HepG2 (cell line): Measurements from ENCODE around the gene OPA3. TPM values are rescaled to one million over a fixed set of nuclear protein-coding genes. Genes with fewer than 3 reads are reported as not detected.

Experiments
- ATAC-seq: fragments of 200-7000 bp; cut with Tn5 transposase; 3 replicates; pipeline ENCODE4 v1.9.1; 2020; ENCODE audit warnings: mild to moderate bottlenecking, moderate library complexity
- BruUV-seq: library from RNA; stranded (reverse); fragments of 400-500 nt; replicated peaks from 2 replicates; lab custom pipeline; 2021; lab: Mats Ljungman, UMichigan
- CTCF ChIA-PET: fragments of 300-600 bp; formaldehyde crosslinking; extraction: SDS; loops from one replicate; lab custom pipeline; 2021; ENCODE audit warnings: low total read pairs, inconsistent platforms, low intra/inter-chr PET ratio; lab: Yijun Ruan, JAX
- POLR2A ChIA-PET: fragments of 350-600 bp; sonication (Branson Sonifier 250); formaldehyde crosslinking; loops from one replicate; lab custom pipeline; 2020; ENCODE audit warnings: antibody characterized with exemption, inconsistent platforms; lab: Yijun Ruan, JAX
- DNase-seq: peaks from one replicate; pipeline ENCODE4 v3.0.0-alpha.2; 2015; ENCODE audit warnings: low spot score
- FAIRE-seq: peaks from 3 replicates; lab custom pipeline; 2011; peaks lifted over from hg19 to GRCh38; lab: Jason Lieb, UNC
- H2AFZ ChIP-seq: one replicate; pipeline ENCODE4 v1.6.1; 2011; ENCODE audit warnings: low read length, inconsistent platforms
- H3K27ac ChIP-seq: fragments of 300-600 bp; 3 replicates; pipeline ENCODE4 v1.8.0; 2011; ENCODE audit warnings: mixed run types, mild to moderate bottlenecking, mixed read lengths, low read length, inconsistent platforms; ENCODE audit not compliant: insufficient read depth; ENCODE audit errors: extremely low read length
- H3K27me3 ChIP-seq, 2 experiments: fragments of 200-600 bp in 1 of 2; 2 replicates in 1 of 2; 3 replicates in 1 of 2; pipeline versions ENCODE4 v1.6.0 to v1.8.0; 2011; ENCODE audit warnings: low read length in 2 of 2, mild to moderate bottlenecking in 2 of 2, moderate library complexity in 2 of 2, inconsistent platforms in 1 of 2; ENCODE audit not compliant: insufficient read depth in 2 of 2, control insufficient read depth in 1 of 2
- H3K36me3 ChIP-seq, 2 experiments: fragments of 200-600 bp in 1 of 2; replicated peaks in 1 of 2; 2 replicates in 1 of 2; 3 replicates in 1 of 2; pipeline versions ENCODE4 v1.5.1 to v1.8.0; 2011; ENCODE audit warnings: low read length in 2 of 2, inconsistent platforms in 1 of 2; ENCODE audit not compliant: insufficient read depth in 2 of 2, control insufficient read depth in 1 of 2
- H3K4me1 ChIP-seq: 2 replicates; pipeline ENCODE4 v1.5.1; 2012; ENCODE audit warnings: low read length, inconsistent platforms; ENCODE audit not compliant: insufficient read depth
- H3K4me2 ChIP-seq: 2 replicates; pipeline ENCODE4 v1.6.0; 2011; ENCODE audit warnings: low read depth, low read length, inconsistent platforms
- H3K4me3 ChIP-seq, 3 experiments: fragments of 200-600 bp in 1 of 3; sonication (generic), shearing (Covaris generic) in 1 of 3; replicated peaks in 1 of 3; 2 replicates each; pipeline ENCODE4 v1.5.1; 2011 to 2016; ENCODE audit warnings: low read length in 3 of 3, inconsistent platforms in 2 of 3, low read depth in 2 of 3, mild to moderate bottlenecking in 2 of 3, control low read depth in 1 of 3, mixed read lengths in 1 of 3; ENCODE audit not compliant: insufficient read depth in 1 of 3
- H3K79me2 ChIP-seq: one replicate; pipeline ENCODE4 v1.6.1; 2011; ENCODE audit warnings: low read length, inconsistent platforms; ENCODE audit not compliant: insufficient read depth
- H3K9ac ChIP-seq: 2 replicates; pipeline ENCODE4 v1.6.0; 2011; ENCODE audit warnings: mild to moderate bottlenecking, low read depth, low read length, inconsistent platforms; ENCODE audit not compliant: insufficient read depth
- H3K9me3 ChIP-seq: 2 replicates; pipeline ENCODE4 v1.5.1; 2012; ENCODE audit warnings: mild to moderate bottlenecking, low read length
- H4K20me1 ChIP-seq: 2 replicates; pipeline ENCODE4 v1.6.0; 2011; ENCODE audit warnings: inconsistent platforms, mild to moderate bottlenecking, low read length, moderate library complexity; ENCODE audit not compliant: insufficient read depth
- ARHGAP35 ChIP-seq: sonication (generic); formaldehyde crosslinking; IDR thresholded peaks from 2 replicates; pipeline ENCODE4 v1.9.0; 2022; ENCODE audit warnings: mild to moderate bottlenecking, inconsistent platforms, moderate library complexity, missing genetic modification reagents, borderline replicate concordance
- ATF2 ChIP-seq: sonication (generic); formaldehyde crosslinking; IDR thresholded peaks from 2 replicates; pipeline ENCODE4 v1.4.0; 2020; ENCODE audit warnings: missing genetic modification reagents
- HOMEZ ChIP-seq: IDR thresholded peaks from 2 replicates; pipeline ENCODE4 v1.6.1; 2016; ENCODE audit warnings: low read depth
- KAT2B ChIP-seq: fragments of 150-350 bp; IDR thresholded peaks from 2 replicates; pipeline ENCODE4 v1.6.1; 2014; ENCODE audit warnings: low read depth, low read length, borderline replicate concordance
- KDM5B ChIP-seq: sonication (generic); formaldehyde crosslinking; IDR thresholded peaks from 2 replicates; pipeline ENCODE4 v1.4.0; 2020; ENCODE audit warnings: missing genetic modification reagents, mild to moderate bottlenecking, borderline replicate concordance
- NAIF1 ChIP-seq: sonication (generic); formaldehyde crosslinking; IDR thresholded peaks from 2 replicates; pipeline ENCODE4 v1.5.0; 2020; ENCODE audit warnings: mild to moderate bottlenecking, missing genetic modification reagents, borderline replicate concordance
- RCOR2 ChIP-seq: IDR thresholded peaks from 2 replicates; pipeline ENCODE4 v1.6.1; 2016; ENCODE audit warnings: missing biosample characterization, missing genetic modification reagents
- ZNF572 ChIP-seq: sonication (generic); formaldehyde crosslinking; IDR thresholded peaks from 2 replicates; pipeline ENCODE4 v1.5.1; 2020; ENCODE audit warnings: mild to moderate bottlenecking, missing genetic modification reagents
- ZNF761 ChIP-seq: sonication (generic); formaldehyde crosslinking; conservative IDR thresholded peaks from 2 replicates; pipeline ENCODE4 v1.4.0; 2020; ENCODE audit warnings: mild to moderate bottlenecking, missing genetic modification reagents
- ZNF790 ChIP-seq: sonication (generic); formaldehyde crosslinking; IDR thresholded peaks from 2 replicates; pipeline ENCODE4 v1.8.0; 2022; ENCODE audit warnings: missing genetic modification reagents, mild to moderate bottlenecking, borderline replicate concordance
- ZNF841 ChIP-seq: sonication (generic); formaldehyde crosslinking; IDR thresholded peaks from 2 replicates; pipeline ENCODE4 v1.8.1; 2023; ENCODE audit warnings: missing genetic modification reagents, borderline replicate concordance
- WGBS: methylation state at CpG from one replicate; pipeline ENCODE4 v1.1.6; 2017; ENCODE audit warnings: low lambda C conversion rate; 5-methylcytosine and 5-hydroxymethylcytosine counted together
- in situ Hi-C: cut with HindIII; loops from 2 replicates; pipeline ENCODE4 v1.10.0; 2017; ENCODE audit warnings: low pct_unique_long_range_greater_than_20kb; ENCODE audit not compliant: extremely low pct_ligation_motif_present
- intact Hi-C: fragments of 100-400 bp; cut with micrococcal nuclease; formaldehyde crosslinking; loops from one replicate; pipeline ENCODE4 v1.10.0; 2022; ENCODE audit not compliant: unreplicated experiment
- polyA plus RNA-seq, 8 experiments: library from polyadenylated mRNA; depleted of rRNA in 3 of 8; stranded (reverse) in 7 of 8; unstranded in 1 of 8; fragments of >200 nt; fragmentation: Illumina TruSeq in 4 of 8; extraction: Trizol in 4 of 8; gene quantifications; 2 replicates each; pipeline versions ENCODE4 v1.2.1 to v1.2.3, GENCODE V29; 2011 to 2016; ENCODE audit warnings: low read depth in 4 of 8, missing spikeins in 1 of 8, mixed read lengths in 1 of 8; ENCODE audit not compliant: insufficient read depth in 1 of 8
- total RNA-seq, 5 experiments: library from RNA; depleted of rRNA; stranded (reverse); fragments of >200 nt; fragmentation: Illumina TruSeq; extraction: Trizol; gene quantifications; 2 replicates each; pipeline ENCODE4 v1.2.3, GENCODE V29; 2016; ENCODE audit warnings: low read depth in 1 of 5
- TF ChIP-seq, protein P1 (sequence below): sonication (generic); formaldehyde crosslinking; IDR thresholded peaks from 2 replicates; pipeline ENCODE4 v1.4.0; 2020; ENCODE audit warnings: missing genetic modification reagents
- TF ChIP-seq, protein P2 (sequence below): sonication (generic); formaldehyde crosslinking; IDR thresholded peaks from 2 replicates; pipeline ENCODE4 v1.4.0; 2020; ENCODE audit warnings: missing genetic modification reagents, borderline replicate concordance

OPA3 gene
- total and polyA plus RNA-seq, 2 of the 13 experiments (the other 11 are each of a cell fraction or from before 2014, with no cell fraction given), result 8.3 to 17.7 TPM

- no peak for FAIRE-seq
These were observed 13.0 kb downstream of the OPA3 start for GRCh38 chr19:45571457-45572220.

More at GRCh38 chr19:45571457-45572220, 13.0 kb downstream of the OPA3 start:
- peaks cover 27% of the 10 kb centered on the region for H3K79me2 ChIP-seq
- no peak for TF ChIP-seq NAIF1 (CRISPR knock-in tag)
- TF ChIP-seq ZNF790 (CRISPR knock-in tag), result no peak
- TF ChIP-seq RCOR2 (CRISPR knock-in tag), result no peak
- no peak for TF ChIP-seq ZNF841 (CRISPR knock-in tag)
- no peak for TF ChIP-seq KDM5B (CRISPR knock-in tag)
- TF ChIP-seq ZNF572 (CRISPR knock-in tag), result no peak
- TF ChIP-seq ATF2 (CRISPR knock-in tag), result no peak
- TF ChIP-seq HOMEZ (CRISPR knock-in tag), result no peak
- TF ChIP-seq KAT2B, result no peak
- TF ChIP-seq, protein P1, sequence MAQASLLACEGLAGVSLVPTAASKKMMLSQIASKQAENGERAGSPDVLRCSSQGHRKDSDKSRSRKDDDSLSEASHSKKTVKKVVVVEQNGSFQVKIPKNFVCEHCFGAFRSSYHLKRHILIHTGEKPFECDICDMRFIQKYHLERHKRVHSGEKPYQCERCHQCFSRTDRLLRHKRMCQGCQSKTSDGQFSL (CRISPR knock-in tag), result no peak
- TF ChIP-seq, protein P2, sequence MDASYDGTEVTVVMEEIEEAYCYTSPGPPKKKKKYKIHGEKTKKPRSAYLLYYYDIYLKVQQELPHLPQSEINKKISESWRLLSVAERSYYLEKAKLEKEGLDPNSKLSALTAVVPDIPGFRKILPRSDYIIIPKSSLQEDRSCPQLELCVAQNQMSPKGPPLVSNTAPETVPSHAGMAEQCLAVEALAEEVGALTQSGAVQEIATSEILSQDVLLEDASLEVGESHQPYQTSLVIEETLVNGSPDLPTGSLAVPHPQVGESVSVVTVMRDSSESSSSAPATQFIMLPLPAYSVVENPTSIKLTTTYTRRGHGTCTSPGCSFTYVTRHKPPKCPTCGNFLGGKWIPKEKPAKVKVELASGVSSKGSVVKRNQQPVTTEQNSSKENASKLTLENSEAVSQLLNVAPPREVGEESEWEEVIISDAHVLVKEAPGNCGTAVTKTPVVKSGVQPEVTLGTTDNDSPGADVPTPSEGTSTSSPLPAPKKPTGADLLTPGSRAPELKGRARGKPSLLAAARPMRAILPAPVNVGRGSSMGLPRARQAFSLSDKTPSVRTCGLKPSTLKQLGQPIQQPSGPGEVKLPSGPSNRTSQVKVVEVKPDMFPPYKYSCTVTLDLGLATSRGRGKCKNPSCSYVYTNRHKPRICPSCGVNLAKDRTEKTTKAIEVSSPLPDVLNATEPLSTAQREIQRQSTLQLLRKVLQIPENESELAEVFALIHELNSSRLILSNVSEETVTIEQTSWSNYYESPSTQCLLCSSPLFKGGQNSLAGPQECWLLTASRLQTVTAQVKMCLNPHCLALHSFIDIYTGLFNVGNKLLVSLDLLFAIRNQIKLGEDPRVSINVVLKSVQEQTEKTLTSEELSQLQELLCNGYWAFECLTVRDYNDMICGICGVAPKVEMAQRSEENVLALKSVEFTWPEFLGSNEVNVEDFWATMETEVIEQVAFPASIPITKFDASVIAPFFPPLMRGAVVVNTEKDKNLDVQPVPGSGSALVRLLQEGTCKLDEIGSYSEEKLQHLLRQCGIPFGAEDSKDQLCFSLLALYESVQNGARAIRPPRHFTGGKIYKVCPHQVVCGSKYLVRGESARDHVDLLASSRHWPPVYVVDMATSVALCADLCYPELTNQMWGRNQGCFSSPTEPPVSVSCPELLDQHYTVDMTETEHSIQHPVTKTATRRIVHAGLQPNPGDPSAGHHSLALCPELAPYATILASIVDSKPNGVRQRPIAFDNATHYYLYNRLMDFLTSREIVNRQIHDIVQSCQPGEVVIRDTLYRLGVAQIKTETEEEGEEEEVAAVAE (CRISPR knock-in tag), result no peak
- TF ChIP-seq ARHGAP35 (CRISPR knock-in tag), result no peak
- TF ChIP-seq ZNF761 (CRISPR knock-in tag), result no peak
- no peaks in the 10 kb centered on the region for H3K9me3 ChIP-seq
- H3K9ac ChIP-seq, result no peak overlapping the region
- no peaks in the 10 kb centered on the region for H3K27me3 ChIP-seq
- no peak for ATAC-seq
- intact Hi-C loops, result no loop called here
- DNase-seq, result no peak
- H2AFZ ChIP-seq, result no peak overlapping the region
- CTCF ChIA-PET, result no interaction called here
- no peak overlapping the region for H3K27ac ChIP-seq
- no peak overlapping the region for H3K4me2 ChIP-seq
- no peak overlapping the region for H3K4me3 ChIP-seq
- in situ Hi-C loops, result no loop called here
- H3K36me3 ChIP-seq, result peaks cover 1 to 4% of the 10 kb centered on the region in 2 experiments; a peak in 1 of 5 replicates
- 97% methylated on average over 8 of the region's 8 CpGs for WGBS
- POLR2A ChIA-PET, result no interaction called here
- no peaks in the 10 kb centered on the region for H4K20me1 ChIP-seq
- BruUV-seq, result no TSS peak
- peaks cover 44% of the 10 kb centered on the region for H3K4me1 ChIP-seq
